HG02642 (cell line): ENCODE data around the gene FN3K.

Experiments used
- ATAC-seq: cut with Tn5 transposase; IDR thresholded peaks from one replicate; pipeline ENCODE4 v1.9.1; 2021; ENCODE audit warnings: mild to moderate bottlenecking; ENCODE audit not compliant: unreplicated experiment, poor library complexity

The FN3K gene

DNA sequence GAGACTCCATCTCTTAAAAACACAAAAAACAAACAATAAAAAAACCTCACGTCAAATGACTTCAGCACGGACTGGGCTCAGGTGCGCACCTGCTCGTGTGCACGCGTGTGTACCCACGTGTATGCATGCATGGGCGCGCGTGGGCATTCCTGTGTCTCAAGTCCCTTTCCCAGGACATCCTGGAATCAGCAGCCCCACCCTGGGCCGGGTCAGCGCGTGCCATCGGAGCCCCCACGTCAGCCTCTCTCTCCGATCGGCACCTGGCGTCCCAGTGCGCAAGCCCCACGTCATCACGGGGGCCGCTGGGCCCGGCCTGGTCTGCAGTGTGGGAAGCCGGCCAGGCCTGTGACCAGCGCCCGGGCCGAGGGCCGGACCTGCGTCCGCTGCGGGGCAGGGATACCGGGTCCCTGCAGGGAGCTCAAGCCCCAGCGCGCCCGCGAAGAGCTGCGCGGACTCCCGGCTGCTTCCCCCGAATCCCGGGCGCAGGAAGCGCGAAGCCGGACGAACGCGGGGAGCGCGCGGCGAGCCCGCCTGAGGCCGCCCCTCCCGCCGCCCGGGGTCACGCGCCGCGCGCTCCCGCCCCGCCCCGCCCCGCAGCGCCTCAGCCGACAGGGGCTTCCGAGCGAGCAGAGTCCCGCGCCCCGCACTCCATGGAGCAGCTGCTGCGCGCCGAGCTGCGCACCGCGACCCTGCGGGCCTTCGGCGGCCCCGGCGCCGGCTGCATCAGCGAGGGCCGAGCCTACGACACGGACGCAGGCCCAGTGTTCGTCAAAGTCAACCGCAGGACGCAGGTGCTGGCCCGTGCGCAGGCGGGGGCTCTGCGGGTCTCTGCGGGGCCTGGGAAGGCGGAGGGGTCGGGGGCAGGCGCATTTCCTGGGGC lies at the start of gene FN3K:
FN3K (plus strand) TSS at position 629 of the 880 bp plus-strand sequence; CDS start at position 651, 22 bp downstream.
- no peak for ATAC-seq

DNA sequence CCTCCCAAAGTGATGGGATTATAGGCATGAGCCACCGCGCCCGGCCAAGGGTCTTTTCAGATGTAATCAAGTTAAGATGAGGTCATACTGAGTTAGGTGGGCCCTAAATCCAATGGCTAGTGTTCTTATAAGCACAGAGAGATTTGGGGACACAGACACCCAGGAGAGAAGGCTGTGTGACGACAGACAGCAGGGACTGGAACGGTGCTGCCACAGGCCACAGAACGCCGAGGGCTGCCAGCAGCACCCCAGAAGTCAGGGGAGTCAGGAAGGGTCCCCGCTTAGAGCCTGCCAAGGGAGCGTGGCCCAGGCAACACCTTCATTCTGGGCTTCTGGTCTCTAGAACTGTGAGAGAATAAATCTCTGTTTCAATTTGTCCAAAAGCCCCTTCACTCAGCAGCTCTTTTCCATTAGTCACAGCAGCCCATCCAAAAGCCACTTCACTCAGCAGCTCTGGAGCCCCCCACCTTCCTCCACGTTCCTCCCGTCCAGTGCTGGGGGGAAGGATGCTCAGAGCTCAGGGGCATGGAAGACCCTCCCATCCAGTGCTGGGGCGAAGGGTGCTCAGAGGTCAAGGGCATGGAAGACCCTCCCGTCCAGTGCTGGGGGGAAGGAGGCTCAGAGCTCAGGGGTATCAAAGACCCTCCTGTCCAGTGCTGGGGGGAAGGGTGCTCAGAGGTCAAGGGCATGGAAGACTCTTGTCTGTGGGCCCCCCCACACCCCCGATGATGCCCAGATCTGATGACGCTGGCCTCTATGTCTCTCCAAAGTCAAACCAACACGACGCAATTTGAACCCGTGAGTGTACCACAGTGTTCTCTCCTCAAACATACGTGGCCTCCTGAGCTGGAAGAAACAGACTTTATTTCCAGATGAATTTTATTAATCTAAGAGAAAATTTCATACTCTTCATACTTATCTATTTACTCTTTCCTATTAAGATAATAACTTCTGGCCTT lies 48.8 kb upstream of the FN3K start:
- ATAC-seq, result no peak

DNA sequence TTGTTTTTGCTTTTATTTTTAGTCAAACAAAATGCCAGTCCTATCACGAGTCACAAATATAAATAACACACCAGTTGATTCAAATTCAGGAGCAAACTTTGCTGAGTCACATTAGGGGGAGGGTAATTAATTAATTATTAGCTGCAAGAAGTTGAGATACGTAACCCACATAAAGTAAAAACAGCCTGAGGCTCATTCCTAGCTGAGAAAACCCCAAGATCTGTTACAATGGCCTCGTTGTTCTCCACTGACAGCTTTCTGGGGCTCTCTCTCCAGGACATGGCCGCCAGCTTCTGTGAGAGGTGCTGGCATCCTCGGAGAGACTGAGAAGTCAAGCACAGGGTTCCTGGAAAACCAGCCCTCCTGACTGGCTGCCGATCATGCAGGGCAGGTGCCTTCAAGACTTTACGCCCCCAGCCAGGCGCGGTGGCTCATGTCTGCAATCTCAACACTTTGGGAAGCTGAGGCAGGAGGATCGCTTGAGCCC lies 48.0 kb upstream of the FN3K start:
- ATAC-seq, result no peak

DNA sequence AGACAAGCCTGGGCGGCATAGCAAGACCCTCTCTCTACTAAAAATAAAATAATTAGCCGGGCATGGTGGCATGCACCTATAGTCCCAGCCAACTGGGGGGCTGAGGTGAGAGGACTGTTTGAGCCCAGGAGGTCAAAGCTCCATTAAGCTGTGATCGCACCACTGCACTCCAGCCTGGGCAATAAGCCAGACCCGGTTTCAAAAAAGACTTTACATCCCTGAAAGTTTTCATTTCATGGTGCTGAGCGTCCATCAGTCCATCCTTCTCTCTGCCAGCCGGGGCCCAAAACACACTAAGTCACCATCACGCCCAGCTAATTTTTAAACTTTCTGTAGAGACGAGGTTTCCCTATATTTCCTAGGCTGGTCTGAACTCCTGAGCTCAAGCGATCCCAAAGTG lies 47.5 kb upstream of the FN3K start:
- no peak for ATAC-seq

DNA sequence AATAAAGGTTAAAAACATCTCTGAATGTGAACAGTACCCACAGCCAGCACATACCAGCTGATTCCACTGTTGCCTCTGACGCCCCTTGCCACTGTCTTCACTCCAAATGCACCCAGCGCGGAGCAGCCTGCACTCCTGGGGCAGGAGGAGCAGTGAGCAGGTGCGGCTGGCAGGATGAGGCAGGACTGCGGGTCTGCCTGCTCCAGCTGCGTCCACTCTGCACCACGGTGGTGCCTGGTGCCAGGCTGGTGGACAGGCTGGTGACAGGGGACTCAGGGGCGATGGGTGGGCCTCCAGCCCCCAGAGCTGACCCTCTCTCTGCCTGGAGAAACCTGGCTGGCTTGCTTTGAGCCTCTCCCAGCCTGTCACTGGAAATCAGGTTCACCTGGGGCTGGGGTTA lies 46.3 kb upstream of the FN3K start:
- no peak for ATAC-seq

DNA sequence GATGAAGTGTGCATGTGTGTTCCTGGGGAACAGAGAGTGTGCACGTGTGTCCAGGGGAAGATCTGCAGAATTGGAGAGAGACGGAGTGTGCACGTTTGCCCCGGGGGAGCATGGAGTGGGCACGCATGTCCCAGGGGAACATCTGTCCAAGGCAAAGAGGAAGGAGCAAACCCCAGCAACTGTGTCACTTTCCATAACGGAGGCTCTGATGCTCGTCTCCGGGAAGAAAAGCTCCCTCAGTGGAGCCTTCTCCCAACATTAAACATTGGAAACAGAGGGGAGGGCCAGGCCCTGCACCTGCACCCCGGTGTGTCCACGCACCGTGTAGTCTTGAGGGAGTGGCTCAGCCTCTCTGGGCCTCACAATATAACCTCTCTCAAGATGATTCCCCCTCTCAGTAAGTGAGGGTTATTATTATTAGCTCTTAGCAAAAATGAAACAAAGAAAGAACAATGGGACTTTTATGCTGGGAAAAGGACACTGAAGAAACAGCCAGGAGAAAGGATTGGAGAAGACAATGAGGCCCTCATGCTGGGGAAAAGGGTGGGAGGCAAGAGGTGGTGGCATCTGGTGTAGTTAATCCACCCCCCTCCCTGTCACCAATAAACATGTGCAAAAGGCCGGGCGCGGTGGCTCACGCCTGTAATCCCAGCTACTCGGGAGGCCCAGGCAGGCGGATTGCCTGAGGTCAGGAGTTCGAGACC lies 44.5 kb upstream of the FN3K start:
- no peak for ATAC-seq

DNA sequence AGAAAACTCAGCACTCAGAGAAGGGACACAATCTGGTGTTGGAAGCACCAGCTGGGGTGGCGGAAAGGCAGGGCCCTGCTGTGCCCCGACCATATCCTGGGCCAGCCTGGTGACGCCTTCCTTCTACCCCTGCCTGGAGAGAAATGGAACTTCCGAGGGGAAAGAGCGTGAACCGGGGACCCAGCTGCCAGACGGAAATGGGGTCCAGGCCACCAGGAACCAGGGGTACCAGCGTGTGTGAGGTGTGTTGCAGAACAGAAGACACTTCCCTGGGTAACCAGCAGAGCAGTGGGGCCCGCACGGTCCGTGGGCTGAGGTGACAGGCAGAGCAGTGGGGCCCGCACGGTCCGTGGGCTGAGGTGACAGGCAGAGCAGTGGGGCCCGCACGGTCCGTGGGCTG lies 43.7 kb upstream of the FN3K start:
- no peak for ATAC-seq

DNA sequence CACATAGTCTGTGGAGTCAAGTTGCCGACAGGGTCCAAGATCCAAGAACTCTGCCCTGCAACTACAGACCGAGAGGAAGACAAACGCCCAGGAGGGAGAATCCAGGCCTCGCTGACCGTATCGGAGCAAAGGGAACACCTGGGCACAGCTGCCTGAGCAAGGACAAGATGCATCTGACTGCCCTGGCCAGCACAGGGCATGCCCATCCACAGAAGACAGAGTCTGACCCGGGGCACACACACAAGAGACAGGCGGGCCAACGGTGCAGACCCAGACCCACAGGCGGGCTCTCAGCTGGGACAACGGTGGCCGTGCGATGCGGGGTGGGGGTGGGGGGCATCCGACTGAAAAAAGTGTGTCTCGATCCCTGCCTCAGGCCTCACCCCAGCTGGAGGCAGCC lies 43.1 kb upstream of the FN3K start:
- ATAC-seq, result no peak

DNA sequence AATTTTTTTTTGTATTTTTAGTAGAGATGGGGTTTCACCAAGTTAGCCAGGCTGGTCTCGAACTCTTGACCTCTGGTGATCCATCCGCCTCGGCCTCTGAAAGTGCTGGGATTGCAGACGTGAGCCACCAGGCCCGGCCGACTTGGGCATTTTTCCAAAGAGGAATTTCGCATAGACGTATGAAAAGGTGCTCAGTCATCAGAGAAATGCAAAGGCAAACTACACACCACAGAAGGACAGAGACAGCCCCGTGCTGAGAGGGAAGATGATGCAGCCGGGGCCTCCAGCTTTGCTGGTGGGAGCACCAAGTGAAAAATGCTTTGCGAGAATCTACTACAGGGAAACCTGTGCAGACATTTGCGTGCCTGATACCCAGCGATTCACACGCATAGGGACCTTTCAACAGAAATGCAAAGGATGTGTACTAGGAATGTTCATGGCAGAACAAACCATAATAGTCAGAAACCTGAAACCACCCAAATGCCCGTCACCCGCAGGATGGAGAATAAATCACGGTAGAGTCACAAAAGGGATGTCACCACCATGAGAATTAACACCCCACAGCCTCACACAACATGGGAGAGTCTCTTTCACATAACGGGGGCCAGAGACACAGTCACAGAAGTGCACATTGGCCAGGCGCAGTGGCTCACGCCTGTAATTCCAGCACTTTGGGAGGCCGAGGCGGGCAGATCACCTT lies 42.1 kb upstream of the FN3K start:
- no peak for ATAC-seq

DNA sequence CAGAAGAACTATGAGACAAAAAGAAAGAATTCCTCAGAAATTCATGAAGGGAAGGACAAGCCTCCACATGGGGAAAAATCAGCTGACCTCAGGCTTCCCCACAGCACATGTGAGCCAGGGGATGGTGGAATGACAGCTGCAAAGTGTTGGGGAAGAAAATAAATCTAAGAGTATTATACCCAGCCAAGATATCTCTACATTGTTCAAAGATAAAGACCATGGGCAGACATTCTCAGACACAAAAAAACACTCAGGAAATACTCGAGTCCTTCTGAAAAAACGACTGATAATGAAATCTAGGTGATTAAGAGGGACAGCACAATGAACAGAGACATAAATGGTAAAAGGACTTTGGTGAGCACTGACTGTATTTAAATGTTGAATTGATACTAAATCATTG lies 40.8 kb upstream of the FN3K start:
- ATAC-seq, result no peak

DNA sequence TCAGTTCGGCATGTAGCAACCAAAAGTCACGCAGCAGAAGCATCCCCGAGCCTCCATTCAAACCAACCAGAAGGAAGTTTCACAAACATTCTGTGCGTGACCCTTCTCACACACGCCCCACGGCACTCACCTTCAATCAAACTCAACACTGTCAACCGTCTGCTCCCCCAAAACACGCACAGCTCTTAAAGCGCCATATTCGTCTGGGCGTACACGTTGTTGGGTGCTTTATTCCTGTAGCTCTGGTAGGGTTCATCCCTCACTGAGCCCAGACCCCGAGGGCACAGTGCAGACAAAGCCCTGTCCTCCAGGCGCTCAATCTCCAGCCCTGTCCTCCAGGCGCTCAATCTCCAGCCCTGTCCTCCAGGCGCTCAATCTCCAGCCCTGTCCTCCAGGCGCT lies 39.2 kb upstream of the FN3K start:
- no peak for ATAC-seq

DNA sequence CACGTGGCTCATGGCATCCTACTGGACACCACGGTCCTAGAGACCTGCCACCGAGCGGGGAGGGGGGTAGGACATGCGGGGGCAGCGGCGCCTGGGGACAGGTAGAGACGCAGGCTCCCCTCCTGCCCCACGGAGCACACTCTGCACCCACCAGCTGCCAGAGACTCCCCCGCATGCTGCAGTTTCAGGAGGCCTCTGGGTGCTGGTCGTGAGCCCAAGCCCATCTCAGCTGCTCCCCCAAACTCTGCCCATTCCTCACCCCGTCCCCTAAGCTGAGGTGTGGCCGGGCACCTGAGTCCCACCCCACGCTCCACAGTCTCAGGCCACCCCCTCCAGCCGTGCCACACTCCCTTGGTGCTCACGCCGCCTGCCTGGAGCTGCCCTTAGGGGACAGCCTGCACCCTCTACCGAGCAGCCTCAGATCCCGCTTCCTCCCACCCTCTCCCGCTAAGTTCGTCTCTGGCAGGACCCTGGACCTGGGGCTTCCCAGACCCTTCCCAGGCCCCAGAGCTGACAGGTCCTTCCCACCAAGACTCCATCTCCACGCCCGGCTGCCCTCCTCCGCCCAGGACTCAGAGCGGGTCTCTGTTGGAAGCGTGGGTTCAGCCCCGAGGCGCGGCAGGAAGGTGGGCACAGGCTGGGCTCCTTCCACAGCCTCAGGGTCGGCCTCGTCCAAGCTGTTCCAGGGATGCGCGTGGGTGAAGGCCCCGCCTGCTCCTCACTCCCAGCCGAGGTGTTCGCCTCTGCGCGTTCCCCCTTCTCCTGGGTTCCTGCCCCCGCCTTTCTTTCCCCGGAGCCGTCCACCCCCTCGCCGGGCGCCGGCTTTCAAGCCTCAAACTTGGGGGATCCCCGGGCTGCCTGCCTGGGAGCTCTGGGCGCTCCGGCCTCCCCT lies 38.3 kb upstream of the FN3K start:
- no peak for ATAC-seq

DNA sequence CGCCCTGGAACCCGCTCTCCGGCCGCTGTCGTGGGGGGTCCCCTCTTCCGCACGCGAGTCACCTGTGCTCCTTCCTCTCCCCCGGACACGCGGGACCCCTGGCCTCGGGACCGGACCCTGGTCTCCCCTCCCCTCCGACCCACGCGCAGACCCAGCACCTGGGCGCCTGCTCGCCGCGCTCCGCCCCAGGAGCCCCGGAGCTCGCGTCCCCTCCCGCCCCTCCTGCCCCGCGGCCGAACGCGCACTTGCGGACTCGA lies 37.7 kb upstream of the FN3K start:
- ATAC-seq, result no peak

DNA sequence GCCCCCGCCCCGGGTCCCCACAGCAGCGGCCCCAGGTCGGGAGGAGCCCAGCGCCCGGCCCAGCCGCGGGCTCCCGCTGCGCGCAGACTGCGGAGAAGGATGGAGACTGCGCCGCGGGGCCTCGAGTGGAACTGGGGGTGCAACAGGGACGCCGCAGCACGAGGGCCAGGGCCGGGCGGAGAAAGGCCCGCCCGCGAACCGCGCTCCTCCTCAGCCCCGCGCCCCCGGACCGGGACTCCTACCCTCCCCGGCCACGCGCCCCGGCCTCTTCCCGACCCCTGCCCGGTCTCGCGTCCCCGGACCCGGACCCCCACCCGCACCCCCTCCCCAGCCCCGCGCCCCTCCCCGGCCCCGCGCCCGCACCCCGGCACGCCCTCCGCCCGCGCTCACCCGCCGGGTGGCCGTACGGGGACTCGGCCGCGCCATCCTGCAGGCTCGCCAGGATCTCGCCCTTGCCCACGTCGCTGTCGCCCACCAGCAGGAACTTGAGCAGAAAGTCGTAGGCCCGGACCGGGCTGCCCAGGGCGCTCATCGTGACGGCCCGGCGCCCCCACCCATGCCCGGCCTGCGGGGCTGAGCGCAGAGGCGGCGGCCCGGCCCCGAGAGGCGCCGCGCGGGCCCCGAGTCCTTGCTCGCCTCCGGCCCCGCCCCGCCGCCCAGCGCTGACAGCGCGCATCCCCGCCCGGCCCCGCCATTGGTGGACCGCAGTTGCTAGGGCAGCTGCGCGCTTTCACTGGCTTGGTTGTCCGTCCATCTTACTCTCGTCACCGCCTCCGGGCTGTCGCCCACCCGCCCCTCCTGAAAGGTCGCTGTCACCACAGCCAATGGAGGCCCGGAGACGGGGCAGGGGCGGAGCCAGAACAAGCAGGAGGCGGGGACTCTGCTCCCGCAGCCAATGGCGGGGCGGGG lies 37.1 kb upstream of the FN3K start, which contains the start of gene RAB40B:
RAB40B (minus strand) TSS at position 634 of the 909 bp plus-strand sequence; CDS start at position 532, 102 bp downstream.
- peak; percentile 93 for ATAC-seq

DNA sequence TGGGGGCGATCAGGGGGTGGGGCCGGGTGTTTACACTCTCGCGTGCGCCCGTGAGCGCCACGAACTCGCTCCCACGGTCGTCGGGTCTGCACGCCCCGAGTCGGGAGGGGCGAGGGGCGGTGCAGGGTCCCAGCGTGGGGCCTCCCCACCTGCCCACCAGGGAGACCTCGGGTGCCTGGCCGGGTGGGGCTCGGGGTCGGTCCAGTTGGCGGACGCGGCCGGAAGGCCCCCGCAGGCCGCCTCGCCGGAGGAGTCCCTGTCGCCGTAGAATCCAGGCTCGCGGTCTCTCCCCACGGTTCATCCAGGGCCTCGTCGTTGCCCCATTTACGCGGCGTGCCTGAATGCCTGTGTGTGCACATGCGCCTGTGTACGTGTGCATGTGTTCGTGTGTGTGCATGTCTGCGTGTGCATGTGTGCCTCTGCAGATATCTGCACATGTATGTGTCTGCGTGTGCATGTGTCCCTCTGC lies 36.4 kb upstream of the FN3K start:
- no peak for ATAC-seq

DNA sequence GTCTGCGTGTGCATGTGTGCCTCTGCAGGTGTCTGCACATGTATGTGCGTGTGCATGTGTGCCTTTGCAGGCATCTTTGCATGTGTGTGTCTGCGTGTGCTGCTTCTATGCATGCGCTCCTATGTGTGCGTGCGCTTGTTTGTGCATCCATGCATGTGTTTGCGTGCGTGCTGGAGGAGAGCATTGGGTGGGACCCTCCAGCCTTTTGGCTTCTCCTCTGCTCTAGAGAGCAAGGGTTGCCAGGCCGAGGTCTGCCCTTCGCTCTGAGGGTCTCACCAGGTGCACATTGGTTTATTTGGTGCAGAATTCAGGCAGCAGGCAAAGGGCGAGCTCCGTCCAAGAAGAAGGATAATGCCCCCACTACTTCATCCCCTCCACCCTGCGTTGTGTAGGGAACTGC lies 35.9 kb upstream of the FN3K start:
- no peak for ATAC-seq

DNA sequence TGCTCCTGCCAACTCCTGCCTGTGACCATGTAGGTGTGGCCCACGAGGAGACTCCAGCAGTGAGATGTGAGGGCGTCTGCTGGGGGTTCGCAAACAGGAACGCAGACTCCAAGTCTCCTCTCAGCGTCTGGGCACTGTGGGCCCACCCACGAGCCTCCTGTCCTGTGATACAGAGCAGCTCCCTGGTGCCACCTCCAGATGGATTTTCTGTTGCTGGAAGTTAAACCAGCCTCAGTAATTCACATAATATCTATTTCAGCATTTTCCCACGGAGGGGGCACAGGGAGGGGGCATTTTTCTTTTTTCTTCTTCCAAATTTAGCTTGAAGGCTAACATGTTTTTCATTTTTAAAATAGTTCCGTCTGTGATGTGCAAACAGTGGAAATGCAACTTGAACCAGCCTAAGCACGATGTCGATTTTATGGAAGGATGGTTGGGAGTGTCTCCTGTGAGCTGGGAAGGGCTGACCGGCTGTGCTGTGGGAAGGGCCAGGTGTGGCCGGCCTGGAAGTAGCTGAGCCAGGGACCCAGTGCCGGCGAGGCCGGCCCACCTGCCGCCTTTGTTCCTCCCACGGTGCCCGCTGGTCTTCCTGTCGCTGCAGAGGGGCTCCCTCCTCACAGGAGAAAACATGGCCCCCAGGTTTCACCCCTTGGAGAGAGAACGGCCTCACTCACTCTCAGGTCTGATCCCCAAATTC lies 33.0 kb upstream of the FN3K start:
- no peak for ATAC-seq
